ENCODE results near the gene NDFIP2.
A peak's percentile ranks its signal among the peaks of the same experiment; 100 is the strongest.

NDFIP2 gene

DNA sequence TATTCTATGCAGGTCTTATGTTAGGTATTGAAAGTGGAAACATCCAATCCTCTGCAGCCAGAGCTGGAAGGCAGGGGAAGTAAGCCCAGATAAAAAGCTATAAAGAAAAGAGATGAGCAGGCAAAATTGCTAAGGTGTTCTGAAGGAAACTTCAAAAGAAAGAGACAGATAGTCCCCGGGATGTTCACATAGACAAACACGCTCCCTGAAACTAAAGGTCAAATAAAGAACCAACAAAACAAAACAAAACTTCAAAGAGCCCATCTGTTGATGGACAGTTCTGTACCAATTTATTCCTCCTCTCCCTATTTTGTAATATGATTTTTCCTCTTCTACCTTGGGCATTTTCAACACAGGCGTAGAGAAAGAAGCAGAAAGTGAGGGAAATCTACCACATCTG is 11.3 kb upstream of the NDFIP2 start:
- no peak for TF ChIP-seq CTCF (IDR thresholded peaks at IDR 0.05; ENCODE audit: borderline replicate concordance, insufficient read depth, low read depth, low read length)
- H3K4me3 ChIP-seq (ENCODE audit: low read depth, low read length) = no peak overlapping the region

DNA sequence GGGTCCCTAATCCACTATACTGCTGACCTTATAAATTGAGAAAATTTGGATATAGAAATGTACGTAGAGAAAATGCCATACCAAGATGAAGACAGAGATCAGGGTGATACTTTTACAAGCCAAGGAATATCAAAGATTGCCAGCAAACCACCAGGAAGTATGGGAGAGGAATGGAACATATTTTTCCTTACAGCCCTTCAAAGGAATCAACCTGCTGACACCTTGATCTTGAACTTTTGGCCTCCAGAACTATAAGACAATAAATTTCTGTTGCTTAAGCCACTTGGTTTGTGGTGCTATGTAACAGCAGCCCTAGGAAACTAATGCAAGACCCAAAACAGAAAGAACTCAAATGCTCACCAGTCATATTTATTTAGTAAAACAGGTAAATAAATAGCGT is 10.3 kb upstream of the NDFIP2 start:
- H3K4me3 ChIP-seq (ENCODE audit: low read depth, low read length) = no peak overlapping the region
- TF ChIP-seq CTCF (IDR thresholded peaks at IDR 0.05; ENCODE audit: borderline replicate concordance, insufficient read depth, low read depth, low read length) = no peak

DNA sequence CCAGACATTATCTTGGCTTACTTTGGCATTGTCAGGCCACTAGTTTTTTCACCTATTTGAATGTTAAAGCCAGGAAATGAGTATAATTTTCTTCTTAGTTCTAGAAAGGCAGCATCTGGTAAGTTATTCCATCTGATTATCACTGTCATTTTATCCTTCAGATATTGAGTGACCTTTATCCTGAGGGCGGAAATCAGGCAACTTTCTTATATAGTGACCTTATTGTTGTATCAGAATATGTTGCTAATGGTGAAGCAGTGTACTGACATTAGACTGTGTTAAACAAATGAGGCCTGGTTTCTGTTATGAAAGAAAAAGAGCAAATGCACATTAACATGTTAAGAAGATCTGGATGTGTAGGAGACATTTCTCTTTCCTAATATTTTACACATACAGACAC is 5.4 kb upstream of the NDFIP2 start:
- no peak overlapping the region for H3K4me3 ChIP-seq (ENCODE audit: low read depth, low read length)
- no peak for TF ChIP-seq CTCF (IDR thresholded peaks at IDR 0.05; ENCODE audit: borderline replicate concordance, insufficient read depth, low read depth, low read length)

DNA sequence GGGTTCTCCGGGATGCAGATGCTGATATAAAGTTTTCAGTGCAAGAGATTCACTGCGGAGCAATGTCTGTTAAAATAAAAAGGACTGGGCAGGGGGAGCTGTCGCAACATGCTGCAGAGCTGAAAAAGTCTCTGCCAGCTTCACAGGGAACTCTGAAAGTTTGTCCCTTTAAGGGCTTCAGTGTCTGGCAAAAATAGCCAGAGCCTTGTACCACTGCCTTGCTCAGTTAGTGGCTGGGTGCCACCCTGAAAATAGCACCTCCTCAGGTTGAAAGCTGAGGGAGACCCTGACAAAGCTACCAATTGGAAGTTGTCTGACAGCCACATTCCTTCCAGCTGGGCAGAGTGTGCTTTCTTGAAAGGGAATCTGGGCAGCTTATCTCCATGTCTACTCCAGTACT is 3.0 kb upstream of the NDFIP2 start:
- no peak overlapping the region for H3K4me3 ChIP-seq (ENCODE audit: low read depth, low read length)
- no peak for TF ChIP-seq CTCF (IDR thresholded peaks at IDR 0.05; ENCODE audit: borderline replicate concordance, insufficient read depth, low read depth, low read length)

GRCh38 chr13:79479882-79480281 is 1.1 kb upstream of the NDFIP2 start:
- TF ChIP-seq CTCF (IDR thresholded peaks at IDR 0.05; ENCODE audit: borderline replicate concordance, insufficient read depth, low read depth, low read length) = no peak
- H3K4me3 ChIP-seq (ENCODE audit: low read depth, low read length) = no peak overlapping the region

DNA sequence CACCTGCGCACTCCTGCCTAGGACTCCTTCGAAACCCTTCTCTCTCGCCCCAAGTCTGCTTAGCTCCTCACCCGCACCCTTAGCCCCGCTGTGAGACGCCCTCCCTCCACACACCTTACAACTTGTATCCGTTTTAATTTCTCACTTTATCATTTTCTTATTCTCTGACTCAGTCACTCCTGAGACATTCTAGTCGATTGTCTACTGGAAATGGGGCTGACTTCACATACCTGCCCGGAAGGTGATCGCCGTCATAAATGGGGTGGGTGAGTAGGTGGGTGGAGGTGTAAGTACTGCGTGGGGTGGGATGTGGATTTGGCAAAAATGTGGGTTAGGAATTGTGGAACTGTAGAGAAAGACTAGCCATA is 714 bp downstream of the NDFIP2 start:
- no peak for TF ChIP-seq CTCF (IDR thresholded peaks at IDR 0.05; ENCODE audit: borderline replicate concordance, insufficient read depth, low read depth, low read length)
- H3K4me3 ChIP-seq (ENCODE audit: low read depth, low read length) = peak overlapping the region; percentile 93

- TF ChIP-seq CTCF (IDR thresholded peaks at IDR 0.05; ENCODE audit: borderline replicate concordance, insufficient read depth, low read depth, low read length) = no peak
- H3K4me3 ChIP-seq (ENCODE audit: low read depth, low read length) = no peak overlapping the region
These were observed 1.5 kb downstream of the NDFIP2 start for GRCh38 chr13:79482281-79482970.

Measured in GM12875 (cell line).